ENCODE data around the gene SAMD13.

Gene SAMD13

GRCh38 chr1:84370266-84370665 lies 68.8 kb downstream of the SAMD13 start:
- in situ Hi-C loops (cut with HindIII; ENCODE audit: low sequenced_read_pairs) = no loop called here

- in situ Hi-C loops (cut with HindIII; ENCODE audit: low sequenced_read_pairs) = no loop called here
Measured at GRCh38 chr1:84370831-84371394, 69.4 kb downstream of the SAMD13 start.

GRCh38 chr1:84373436-84374141 lies 72.1 kb downstream of the SAMD13 start:
- in situ Hi-C loops (cut with HindIII; ENCODE audit: low sequenced_read_pairs) = no loop called here

GRCh38 chr1:84374991-84375696 lies 73.6 kb downstream of the SAMD13 start:
- in situ Hi-C loops (cut with HindIII; ENCODE audit: low sequenced_read_pairs) = no loop called here

GRCh38 chr1:84376000-84376910 lies 74.7 kb downstream of the SAMD13 start:
- in situ Hi-C loops (cut with HindIII; ENCODE audit: low sequenced_read_pairs) = no loop called here

GRCh38 chr1:84377480-84378095 lies 76.1 kb downstream of the SAMD13 start:
- in situ Hi-C loops (cut with HindIII; ENCODE audit: low sequenced_read_pairs) = no loop called here

- in situ Hi-C loops (cut with HindIII; ENCODE audit: low sequenced_read_pairs) = no loop called here
Measured at GRCh38 chr1:84379138-84379916, 77.8 kb downstream of the SAMD13 start.

GRCh38 chr1:84379917-84380180 lies 78.3 kb downstream of the SAMD13 start:
- in situ Hi-C loops (cut with HindIII; ENCODE audit: low sequenced_read_pairs) = no loop called here

- in situ Hi-C loops (cut with HindIII; ENCODE audit: low sequenced_read_pairs) = no loop called here
Measured at GRCh38 chr1:84382127-84382526, 80.6 kb downstream of the SAMD13 start.

GRCh38 chr1:84385347-84385746 lies 83.8 kb downstream of the SAMD13 start:
- in situ Hi-C loops (cut with HindIII; ENCODE audit: low sequenced_read_pairs) = no loop called here

GRCh38 chr1:84386716-84387479 lies 85.4 kb downstream of the SAMD13 start:
- in situ Hi-C loops (cut with HindIII; ENCODE audit: low sequenced_read_pairs) = no loop called here

GRCh38 chr1:84387480-84388163 lies 86.1 kb downstream of the SAMD13 start:
- in situ Hi-C loops (cut with HindIII; ENCODE audit: low sequenced_read_pairs) = no loop called here

GRCh38 chr1:84390226-84390625 lies 88.7 kb downstream of the SAMD13 start:
- in situ Hi-C loops (cut with HindIII; ENCODE audit: low sequenced_read_pairs) = no loop called here

- in situ Hi-C loops (cut with HindIII; ENCODE audit: low sequenced_read_pairs) = no loop called here
Measured at GRCh38 chr1:84398175-84399155, 97.0 kb downstream of the SAMD13 start, which contains the start of gene DNASE2B. Gene DNASE2B (plus strand): TSS chr1:84398484. CDS start chr1:84398565, 81 bp downstream.
